C1 segment of cervical spinal cord (tissue), 14 donors: Measurements from ENCODE around the gene EDEM2.
A peak's percentile ranks its signal among the peaks of the same experiment; 100 is the strongest.
"Not testable (repeated sequence)": the region's sequence is repeated elsewhere in the genome, so short reads cannot be mapped to it uniquely, and the experiment has no call there.

Experiments used
- DNase-seq, 14 donors: peaks; one replicate each; lab custom pipeline; 2025; lab: John Stamatoyannopoulos, UW

EDEM2 gene

DNA sequence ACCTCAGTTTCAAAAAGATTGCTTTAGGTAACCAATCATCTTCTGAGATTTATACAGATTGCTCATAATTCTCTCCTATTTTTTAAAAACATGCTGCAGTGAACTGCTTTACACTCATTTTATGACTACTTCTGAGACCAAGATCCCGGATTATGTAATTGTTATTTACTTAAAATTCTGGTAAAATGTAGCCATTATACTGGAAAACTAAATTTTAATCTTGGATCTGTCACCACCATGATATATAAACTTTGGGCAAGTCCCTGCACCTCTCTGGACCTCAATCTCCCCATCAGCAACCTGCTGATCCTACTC, 24.3 kb upstream of the EDEM2 start:
- no peak for DNase-seq

DNA sequence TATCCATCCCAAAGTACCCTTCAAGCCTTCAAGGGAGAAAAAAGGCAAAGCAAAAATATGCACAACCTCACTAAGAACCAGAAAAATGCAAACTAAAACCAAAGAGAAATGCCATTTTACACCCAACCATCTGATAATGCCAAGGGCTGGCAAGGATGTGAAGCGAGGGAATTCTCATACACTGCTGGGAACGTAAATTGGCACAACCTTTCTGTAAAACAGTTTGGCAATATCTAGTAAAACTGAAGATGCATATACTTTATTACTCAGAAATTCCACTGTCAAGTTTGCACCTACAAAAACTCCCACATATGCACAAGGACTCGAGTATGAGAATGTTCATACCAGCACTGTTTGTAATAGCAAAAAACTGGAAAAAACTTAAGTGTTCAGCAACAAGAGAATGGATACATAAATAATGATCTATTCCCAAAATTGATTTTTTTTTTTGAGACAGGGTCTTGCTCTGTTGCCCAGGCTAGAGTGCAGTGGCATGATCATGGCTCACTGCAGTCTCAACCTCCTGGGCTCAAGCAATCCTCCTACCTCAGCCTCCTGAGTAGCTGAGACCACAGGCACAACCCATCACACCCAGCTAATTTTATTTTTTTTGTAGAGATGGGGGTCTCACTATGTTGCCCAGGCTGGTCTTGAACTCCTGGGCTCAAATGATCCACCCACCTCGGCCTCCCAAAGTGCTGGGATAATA, 21.7 kb upstream of the EDEM2 start:
- not testable (repeated sequence) for DNase-seq

DNA sequence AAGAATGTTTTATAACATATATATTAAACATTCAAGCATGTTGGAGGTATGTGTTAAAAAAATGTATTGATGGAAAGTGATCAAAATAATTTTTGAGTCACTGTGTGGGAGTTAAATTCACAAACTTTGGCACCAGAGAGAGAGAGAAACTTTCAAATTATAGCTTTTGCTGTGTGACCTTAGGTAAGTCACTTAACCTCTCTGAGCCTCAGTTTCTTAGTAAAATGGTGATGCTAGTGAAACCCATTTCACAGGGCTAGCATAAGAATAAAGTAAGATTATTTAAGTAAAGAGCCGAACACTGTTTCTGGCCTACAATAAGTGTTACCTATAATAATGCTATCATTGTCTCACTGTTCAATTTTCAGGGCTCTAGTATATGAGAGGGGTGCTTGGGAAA, 20.7 kb upstream of the EDEM2 start:
- DNase-seq, result no peak

DNA sequence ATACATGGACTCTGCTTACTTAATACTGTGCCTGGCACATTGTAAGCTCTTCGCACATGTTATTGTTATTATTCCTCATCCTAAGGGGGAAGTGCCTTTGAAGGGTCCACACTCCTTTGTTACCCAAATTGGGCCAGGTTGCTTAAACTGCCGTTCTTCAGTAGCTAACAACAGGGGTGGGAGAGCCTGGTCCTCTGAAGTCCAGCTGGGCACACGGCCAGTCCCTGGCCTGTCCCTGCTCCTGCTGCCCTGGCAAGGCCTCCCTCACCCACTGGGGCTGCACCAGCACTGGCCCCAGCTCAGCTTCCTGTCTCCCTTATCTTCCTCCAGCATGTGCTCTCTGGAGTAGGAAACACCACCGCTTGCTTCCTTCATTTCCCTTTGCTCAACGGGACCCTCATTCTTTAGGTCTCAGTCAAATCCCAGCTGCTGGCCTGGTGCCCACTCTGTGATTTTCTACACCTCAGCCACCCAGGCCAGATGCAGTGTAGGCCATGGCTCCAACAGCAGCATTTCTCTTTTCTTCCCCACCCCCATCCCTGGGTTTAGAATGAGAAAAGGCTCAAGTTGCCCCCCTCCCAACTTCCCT, 19.2 kb upstream of the EDEM2 start:
- peak in 3 of 14 donors; percentile 16 to 88 (median 17) for DNase-seq

DNA sequence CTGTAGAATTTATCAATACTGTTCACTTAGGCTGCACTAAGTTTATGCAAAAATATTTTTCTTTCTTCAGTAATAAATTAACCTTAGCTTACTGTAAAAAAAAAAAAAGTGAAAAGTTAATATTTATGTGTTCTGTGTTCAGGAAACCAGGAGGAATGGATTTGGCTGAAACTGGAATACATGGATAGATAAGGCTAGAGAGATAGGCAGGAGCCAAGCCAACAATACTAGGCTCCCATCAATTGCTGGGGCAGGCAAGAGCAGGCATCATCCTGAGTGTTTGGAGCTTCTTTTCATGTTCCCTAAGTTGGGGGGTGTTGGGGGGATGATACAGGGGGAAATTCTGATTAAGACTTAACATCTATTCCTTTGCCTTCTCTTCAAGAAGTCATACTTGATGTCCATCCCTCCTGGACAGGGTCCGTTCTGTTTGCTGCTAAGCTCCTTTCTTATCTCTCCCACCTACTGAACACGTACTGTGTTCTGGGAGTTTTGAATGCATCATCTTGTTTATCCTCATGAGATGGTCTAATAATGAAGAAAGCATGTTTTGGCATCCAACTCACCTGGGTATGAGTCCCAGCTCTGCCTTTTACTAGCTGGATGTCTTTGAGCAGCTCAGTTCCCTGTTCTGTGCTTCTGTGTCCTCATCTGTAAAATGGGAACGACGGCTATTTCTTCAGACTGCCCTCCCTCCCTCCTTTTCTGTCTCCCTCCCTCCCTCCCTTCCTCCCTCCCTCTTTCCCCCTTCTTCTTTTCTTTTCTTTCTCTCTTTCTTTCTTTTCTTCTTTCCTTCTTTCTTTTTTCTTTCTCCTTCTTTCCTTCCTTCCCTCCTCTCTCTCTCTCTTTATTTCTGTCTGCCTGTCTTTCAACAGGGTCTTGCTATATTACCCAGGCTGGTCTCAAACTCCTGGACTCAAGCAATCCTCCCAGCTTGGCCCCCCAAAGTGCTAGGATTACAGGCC, 18.4 kb upstream of the EDEM2 start:
- no peak for DNase-seq

DNA sequence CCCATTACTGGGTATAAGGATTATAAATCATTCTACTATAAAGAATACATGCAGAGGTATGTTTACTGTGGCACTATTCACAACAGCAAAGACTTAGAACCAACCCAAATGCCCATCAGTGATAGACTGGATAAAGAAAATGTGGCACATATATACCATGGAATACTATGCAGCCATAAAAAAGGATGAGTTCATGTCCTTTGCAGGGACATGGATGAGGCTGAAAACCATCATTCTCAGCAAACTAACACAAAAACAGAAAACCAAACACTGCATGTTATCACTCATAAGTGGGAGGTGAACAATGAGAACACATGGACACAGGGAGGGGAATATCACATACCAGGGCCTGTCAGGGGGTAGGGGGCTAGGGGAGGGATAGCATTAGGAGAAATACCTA, 17.4 kb upstream of the EDEM2 start:
- not testable (repeated sequence) for DNase-seq

DNA sequence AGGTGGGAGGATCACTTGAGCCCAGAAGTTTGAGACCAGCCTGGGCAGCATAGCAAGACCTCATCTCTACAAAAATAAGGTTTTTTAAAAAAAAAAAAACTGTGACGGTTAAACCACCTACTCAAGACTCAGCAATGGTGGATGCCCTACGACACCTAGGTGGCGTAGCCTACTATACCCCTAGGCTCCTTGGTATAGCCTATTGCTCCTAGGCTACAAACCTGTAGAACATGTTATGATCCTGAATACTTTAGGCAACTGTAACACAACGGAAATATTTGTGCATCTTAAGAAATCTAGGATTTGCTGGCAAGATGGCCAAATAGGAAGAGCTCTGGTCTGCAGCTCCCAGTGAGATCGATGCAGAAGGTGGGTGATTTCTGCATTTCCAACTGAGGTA, 13.2 kb upstream of the EDEM2 start:
- DNase-seq, result not testable (repeated sequence)

DNA sequence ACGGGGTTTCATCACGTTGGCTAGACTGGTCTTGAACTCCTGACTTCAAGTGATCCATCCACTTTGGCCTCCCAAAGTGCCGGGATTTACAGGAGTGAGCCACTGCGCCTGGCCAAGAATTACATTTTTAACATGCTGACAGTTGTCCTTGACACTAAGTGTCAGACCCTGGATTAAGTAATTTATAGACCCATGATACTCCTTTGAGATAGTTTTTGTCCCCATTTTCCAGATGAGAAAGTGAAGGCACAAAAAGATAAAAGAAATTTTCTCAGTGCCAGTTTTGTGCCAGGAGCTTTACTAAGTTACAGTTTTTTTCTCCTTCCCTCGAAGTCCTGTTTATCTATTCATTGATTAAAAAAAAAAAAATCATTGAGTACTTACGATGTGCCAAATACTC, 9.8 kb upstream of the EDEM2 start:
- no peak for DNase-seq

DNA sequence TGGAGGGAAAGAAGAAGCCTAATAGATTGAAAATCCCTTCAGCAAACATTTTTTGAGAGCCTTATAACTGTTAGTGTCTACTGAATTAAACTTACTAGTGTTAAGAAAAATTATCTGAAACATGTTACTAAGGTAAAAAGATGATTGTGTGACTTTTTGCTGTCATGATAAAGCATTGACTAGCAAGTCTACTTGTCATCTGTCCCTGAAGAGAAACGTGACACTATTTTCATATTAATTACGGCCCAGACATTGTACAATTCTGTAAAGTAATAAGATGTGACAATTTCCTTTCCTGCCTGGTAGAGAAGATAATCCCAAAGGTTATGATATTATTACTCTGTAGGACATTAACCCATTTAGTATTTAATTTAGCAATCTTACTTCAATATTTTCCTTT, 8.8 kb upstream of the EDEM2 start:
- no peak for DNase-seq

DNA sequence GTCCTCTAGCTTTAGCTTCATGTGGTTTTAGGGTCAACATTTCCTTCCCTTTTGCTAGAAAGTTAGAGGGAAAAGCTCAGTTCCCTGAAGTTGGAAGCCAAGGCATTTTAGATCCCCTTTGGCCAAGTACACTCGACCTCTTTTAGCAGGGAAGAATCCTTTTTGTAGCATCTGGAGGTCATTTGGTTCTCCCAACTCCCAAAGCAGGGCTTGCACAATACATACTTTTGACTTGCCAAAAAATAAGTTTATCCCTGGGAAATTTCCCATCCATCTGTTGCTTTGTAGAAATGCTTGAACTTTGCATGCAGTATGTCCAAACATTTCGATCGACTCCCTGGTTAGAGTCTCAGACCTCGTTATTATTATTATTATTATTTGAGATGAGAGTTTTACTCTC, 4.6 kb upstream of the EDEM2 start:
- DNase-seq, result no peak

DNA sequence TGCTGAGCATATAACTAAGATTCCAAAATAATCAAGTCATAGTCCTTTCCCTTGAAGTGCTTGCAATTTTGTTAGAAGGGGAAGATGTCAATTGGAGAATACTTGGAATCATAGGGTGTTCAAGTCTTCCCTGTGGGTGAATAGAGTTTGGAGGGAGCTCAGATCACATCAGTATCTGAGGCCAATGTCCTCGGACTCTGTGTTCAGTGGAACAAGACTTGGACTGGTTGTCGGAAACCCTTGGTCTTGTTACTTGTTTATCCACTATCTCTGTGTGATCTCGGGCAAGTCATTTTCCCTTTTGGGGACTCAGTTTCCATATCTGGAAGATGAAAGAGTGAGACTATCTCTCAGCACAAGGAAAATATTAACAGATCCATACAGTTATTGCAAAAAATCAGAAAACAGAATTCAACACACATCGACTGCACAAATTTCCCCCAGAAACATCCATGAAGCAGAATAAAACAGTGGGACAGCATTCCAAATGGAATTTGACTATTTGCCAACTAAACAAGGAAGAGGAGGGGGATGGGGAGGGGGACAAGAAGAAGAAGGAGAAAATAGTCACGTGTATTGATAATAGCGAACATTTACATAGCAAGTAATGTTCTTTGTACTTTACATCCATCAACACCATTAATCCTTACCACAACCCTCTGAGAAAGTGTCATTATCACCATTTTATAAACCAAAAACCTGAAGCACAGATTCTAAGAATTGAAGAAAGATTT, 3.9 kb upstream of the EDEM2 start:
- no peak for DNase-seq

DNA sequence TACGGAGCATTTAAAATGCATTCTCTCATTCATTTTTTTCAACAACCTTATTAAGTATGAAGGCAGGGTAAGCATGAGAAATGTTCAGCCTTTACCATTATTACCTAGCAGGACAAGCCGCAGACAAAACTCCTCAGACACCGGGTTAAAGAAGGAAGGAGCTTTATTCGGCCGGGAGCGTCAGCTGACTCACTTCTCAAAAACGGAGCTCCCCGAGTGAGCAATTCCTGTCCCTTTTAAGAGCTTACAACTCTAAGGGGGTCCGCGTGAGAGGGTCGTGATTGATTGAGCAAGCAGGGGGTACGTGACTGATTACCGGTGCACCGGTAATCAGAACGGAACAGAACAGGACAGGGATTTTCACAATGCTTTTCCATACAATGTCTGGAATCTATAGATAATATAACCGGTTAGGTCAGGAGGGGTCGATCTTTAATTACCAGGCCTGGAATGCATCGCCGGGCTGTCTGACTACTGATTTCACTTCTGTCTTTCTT, 487 bp upstream of the EDEM2 start:
- peak in 3 of 14 donors; percentile 28 to 32 (median 29) for DNase-seq

DNA sequence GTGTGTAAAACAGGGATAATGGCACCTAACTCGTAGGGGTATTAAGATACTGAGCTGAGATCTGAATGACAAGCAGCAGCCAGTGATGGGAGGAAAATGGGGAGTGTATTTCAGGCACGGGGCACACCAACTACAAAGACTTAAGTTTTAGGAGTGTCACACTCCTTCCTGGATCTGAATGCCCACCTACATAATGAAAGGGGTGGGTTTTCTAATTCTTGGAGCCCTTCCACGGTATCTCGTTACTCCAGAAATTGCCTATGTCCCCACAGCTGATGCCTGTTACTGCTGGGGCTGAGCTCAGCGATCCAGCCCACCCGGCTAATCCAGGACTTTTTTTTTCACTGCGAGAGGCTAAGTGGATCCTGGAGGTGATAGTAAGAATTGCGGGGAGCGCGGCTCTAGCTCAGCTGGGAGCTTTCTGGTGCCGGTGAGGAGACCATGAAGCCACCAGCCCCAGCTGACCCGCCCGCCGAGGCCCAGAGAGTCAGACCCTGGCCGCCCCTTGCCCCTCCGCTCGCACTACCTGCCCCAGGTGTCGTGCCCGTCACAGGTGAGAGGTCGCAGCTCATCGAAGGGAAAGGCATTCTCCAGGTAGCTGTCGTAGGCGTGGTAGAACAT, 727 bp downstream of the EDEM2 start:
- DNase-seq, result no peak

DNA sequence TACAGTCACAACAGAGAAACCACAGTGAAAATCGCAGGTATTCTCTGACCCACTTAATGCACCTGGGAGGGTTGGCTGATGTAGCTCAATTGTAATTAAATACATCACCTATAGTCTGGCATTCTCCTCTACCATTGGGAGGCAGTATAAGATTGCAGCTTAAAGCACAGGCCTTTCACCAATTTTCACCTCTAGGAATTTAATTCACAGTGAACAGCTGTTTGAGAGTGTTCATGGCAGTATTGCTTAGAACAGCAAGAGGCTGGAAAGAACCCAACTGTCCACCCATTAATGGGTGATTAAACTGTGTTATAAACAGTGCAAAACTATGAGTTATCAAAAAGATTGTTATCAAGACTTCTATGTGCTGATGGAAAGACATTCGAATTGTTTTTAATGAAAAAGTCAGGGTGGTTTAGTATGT, 2.0 kb downstream of the EDEM2 start:
- peak in 3 of 14 donors; percentile 5 to 88 (median 14) for DNase-seq

DNA sequence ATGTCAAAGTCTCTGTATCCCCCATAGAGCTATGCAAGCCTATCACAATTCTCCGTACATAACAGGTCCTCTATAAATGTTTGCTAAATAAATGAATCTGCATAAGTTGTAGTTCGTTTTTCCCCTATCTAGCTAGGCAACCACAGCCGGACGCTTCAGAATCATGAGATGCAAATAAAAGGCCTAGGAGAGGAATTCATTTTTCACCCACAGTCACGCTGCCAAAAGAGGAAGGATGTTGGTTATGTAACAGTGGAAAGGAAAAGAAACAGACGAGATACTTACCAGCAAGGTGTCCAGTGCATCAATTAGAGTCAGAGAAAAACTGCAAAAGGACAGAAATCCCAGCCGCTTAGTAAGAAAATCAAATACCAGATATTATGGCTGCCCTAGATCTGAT, 2.4 kb downstream of the EDEM2 start:
- peak in 1 of 14 donors; percentile 88 for DNase-seq

DNA sequence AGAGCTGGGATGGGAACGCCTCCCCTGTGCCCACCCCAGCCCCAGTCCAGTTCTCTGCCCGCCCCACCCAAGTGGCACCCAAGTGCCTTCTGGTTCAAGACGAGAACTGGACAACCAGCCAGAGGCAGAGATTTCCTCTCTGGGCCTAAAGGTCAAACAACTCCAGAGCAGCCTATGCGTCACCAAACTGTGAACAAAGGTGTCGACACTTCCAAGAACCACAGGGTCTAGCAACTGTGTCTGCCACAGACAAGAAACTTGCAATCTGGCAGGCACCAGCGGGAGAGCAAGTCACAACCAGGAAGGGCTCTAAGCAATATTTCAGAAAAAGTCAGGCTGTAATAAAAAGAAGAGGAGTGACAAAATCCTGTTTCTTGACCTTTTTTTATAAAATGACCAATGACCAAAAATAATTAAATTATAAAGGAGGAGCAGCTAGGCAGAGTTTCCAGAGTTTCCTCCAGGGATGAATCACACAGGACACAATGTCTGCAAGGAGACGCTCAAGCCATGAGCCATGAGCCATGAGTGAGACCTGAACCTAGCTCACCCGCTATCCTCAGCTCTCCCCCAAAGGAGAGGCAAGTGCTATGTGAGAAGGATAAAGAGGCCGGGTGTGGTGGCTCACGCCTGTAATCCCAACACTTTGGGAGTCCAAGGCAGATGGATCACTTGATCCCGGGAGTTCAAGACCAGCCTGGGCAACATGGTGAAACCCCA, 11.1 kb downstream of the EDEM2 start:
- peak in 2 of 14 donors; percentile 3 to 65 for DNase-seq

DNA sequence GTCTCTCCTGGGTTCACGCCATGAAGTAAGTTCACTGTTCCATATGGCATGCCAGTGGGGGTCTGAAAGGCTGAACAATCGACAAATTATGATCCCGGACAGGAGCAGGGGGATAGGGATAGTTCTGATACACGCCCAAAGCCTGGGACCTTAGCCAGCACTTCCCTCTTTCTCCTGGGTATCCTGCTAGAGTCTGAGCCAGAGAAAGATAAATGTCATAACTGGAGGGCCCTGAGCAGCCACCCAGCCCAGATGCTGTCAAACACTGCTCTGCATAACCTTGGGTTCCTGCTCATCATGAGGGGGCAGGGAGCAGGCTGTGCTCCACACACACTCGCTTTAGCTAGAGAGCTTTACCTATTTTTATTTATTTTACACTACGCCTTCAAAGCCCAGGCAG, 12.3 kb downstream of the EDEM2 start:
- DNase-seq, result no peak

DNA sequence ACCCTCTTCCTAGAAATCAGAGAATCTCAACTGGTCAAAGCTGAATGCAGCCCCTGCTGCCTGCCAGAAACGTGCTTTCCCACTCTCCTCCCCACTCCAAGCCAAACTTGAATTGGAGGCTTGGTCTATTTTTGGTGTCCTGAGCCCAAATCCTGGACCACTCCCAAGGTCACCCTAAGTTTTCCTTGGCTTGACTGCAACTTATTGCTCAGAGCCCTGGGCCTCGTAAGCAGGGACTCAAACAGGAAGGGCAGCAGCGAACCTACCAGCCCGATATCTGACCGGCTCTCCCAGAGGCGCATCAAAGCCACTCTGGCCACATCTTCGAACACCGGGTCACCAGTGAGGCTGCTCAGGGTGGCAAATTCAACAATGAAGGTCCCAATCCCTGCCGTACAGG, 12.7 kb downstream of the EDEM2 start:
- DNase-seq, result no peak

DNA sequence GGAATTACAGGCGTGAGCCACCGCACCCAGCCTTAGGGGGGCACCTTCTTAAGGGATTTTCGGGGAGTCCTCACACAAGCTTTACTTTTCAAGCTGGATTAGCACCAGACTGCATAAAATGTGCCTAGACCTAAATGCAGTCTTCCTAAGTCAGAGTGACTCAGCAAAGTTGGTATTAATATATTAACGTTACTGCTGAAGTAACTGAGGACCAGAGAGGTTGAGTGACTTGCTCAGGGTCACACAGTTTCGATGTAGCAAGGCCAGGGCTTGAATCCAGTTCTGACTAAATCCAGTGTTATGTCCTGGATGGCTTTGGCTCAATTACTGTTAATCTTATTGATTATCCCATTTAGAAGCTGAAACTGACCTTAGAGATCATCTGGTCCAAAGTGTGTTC, 13.4 kb downstream of the EDEM2 start:
- no peak for DNase-seq

DNA sequence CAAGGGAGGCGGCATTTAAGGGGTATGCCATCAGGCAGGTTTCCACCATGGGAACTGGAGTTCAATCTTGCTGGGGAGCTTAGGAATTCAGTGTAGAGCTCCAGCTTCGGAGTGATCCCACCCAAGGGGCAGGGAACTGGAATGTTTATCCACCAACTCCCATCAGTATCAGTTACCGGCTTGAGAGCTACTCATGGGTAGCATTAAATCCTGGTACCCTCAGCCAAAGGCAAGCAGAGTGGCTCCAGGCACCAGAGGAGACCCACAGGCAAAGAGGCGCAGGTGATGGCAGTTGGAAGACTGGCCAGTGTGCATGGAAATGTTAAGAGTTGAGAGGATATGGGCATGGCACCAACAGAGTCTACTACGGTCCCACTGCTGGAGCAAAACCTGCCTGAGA, 14.1 kb downstream of the EDEM2 start:
- DNase-seq, result no peak

DNA sequence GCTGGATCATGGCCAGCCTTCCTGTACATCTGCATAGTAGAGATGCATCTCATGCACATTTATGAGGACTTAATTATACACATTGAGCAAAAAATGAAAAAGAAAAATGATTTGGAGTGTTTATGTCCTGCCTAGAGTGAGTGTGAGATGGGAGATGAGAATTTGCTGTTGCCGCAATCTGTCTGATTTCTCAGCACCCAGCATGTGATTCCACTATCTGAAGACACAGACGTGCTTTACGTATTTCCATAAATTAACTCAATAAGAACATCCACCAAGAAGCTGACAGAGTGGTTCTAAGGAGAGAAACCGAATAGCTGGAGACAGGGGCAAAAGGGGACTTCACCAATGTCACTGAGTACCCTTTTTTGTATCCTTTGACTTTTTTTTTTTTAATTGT, 15.2 kb downstream of the EDEM2 start:
- DNase-seq, result no peak
